Activated CD4-positive, alpha-beta memory T cell treated with anti-CD3 and anti-CD28 coated beads, Interleukin-2, amount 10 ng/mL, durations not matched to agents 7 days and 5 days (primary cell): ENCODE measurements around the gene RNGTT. TPM values are rescaled to one million over a fixed set of nuclear protein-coding genes. Genes with fewer than 3 reads are reported as not detected.

ENCODE experiments used
- CTCF ChIA-PET: fragments of 350-600 bp; sonication (Branson Sonifier 250); formaldehyde crosslinking; loops from one replicate; lab custom pipeline; 2021; ENCODE audit warnings: antibody characterized with exemption, inconsistent platforms; lab: Charles Lee
- POLR2A ChIA-PET: fragments of 350-600 bp; sonication (Branson Sonifier 250); formaldehyde crosslinking; loops from one replicate; lab custom pipeline; 2021; ENCODE audit warnings: antibody characterized with exemption; lab: Charles Lee
- DNase-seq: peaks from one replicate; pipeline ENCODE4 v3.0.0-alpha.2; 2020
- H3K27ac Mint-ChIP-seq: one replicate; pipeline ENCODE4 v1.8.0; 2021; ENCODE audit warnings: mild to moderate bottlenecking, mixed read lengths
- H3K27me3 Mint-ChIP-seq: one replicate; pipeline ENCODE4 v1.8.0; 2021; ENCODE audit warnings: mixed read lengths
- H3K36me3 Mint-ChIP-seq: one replicate; pipeline ENCODE4 v1.8.0; 2021; ENCODE audit warnings: low read depth, mixed read lengths
- H3K4me1 Mint-ChIP-seq: one replicate; pipeline ENCODE4 v1.8.0; 2021; ENCODE audit warnings: mixed read lengths
- H3K4me3 Mint-ChIP-seq: one replicate; pipeline ENCODE4 v1.8.0; 2021; ENCODE audit warnings: mild to moderate bottlenecking, mixed read lengths
- H3K9me3 Mint-ChIP-seq: one replicate; pipeline ENCODE4 v1.8.0; 2021; ENCODE audit warnings: mixed read lengths
- total RNA-seq, 2 experiments: library from RNA; stranded (reverse); gene quantifications; one replicate each; pipeline ENCODE4 v1.2.3, GENCODE V29; 2021

The RNGTT gene
- total RNA-seq, 2 experiments from 2014 or later: 18.6 TPM

DNA sequence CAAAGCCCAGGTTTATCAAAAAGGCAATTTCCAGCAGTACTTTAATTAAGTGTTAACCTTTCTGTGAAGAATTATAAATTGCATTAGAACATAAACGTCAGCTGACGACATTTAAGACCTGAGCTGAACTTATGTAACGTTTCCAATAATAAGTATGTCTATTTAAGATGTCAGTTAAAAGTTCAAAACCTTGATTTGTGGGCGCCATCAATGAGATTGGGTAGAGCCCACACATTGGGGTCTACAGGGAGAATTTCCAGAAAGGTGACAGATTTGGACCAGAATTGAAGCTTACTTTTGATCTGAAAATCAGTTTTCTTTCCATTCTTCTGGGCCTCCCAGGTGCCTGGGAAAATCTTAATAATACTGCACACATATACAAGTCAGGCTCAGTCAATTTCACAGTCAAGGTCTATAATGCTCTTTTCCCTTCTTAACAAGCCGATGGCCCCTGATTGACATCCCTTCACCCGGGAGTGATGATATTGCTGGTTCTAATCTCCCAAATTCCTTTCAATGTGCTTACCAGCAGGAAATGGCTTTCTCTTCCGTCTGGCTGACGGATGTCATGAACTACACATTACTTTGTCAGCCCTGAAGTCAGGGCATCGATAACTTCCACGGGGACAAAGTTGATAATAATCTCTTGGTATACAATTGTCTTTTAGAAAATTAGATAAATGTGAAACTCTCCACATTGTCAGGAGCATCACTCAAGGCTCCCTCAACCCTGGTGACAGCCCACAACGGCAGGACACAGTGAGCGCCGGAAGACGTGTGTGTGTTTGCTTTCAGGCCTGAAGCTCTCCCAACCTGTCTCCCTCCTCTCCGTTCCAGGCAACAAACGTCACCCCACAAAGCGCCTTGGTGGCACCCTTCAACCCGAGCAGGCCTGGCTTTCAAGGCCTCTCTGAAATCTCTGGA lies 400.8 kb downstream of the RNGTT start:
- ChIA-PET POLR2A (no interaction called here), CTCF (no interaction called here)
- no peak for DNase-seq
- no peaks in the 10 kb centered on the region for H3K4me1 Mint-ChIP-seq
- H3K27ac Mint-ChIP-seq: no peak overlapping the region
- no peaks in the 10 kb centered on the region for H3K9me3 Mint-ChIP-seq
- no peak overlapping the region for H3K4me3 Mint-ChIP-seq
- no peaks in the 10 kb centered on the region for H3K36me3 Mint-ChIP-seq
- H3K27me3 Mint-ChIP-seq: no peaks in the 10 kb centered on the region

DNA sequence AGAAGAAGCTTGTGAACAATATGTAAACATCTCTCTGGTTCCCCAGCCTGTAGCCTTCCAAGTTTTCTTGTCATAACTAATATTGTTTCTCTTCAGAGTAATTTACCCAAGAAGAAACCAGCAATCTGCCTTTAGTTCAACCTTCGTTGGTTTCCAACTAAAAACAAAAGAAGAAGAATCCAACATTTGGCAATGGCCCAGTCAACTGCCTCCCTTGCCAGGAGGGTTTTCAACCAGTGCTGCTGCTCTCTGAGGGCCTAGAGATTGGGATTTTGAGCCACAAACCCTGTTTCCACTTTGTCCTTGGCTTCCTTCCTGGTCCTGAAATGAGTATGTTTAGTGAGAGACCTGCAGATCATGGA lies 401.5 kb downstream of the RNGTT start:
- Mint-ChIP-seq H3K4me3 (no peak overlapping the region), H3K4me1 (no peaks in the 10 kb centered on the region)
- POLR2A ChIA-PET: no interaction called here

DNA sequence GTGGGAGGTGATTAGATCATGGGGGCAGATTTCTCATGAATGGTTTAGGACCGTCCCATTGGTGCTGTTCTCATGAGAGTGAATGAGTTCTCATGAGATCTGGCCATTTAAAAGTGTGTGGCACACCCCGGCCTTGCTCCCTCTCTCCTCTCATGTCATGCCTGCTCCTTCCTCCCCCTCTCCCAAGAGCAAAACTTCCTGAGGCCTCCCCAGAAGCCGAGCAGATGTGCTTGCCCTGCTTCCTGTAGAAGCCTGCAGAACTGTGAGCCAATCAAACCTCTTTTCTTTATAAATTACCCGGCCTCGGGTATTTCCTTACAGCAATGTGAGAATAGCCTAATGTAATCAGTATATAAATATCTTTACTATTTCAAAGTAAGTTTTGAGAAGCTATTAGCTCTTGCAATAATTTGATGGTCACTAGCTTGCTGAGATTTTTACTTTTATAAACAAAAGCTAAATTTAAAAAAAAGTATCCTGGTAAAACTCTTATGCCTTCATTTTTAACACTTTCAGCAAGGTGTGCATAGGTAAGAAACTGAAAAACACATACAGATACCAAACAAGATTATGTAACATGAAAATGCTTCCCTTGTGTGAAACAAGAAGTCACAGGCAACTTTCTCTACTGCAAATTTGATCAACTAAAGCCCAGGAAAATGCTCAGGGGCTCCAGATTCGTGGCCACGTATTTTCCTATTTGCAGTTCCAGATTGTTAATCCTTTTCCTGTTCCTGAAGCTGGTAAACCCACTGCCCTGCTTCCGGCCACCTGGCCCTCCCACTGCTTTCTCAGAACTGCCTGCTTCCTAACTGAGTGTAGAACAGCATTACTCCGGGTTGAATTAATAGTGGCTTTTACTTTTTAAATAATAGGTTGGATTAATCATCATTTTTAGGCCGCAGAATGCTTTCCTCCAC lies 402.1 kb downstream of the RNGTT start:
- Mint-ChIP-seq H3K4me3 (no peak overlapping the region), H3K9me3 (no peaks in the 10 kb centered on the region), H3K36me3 (no peaks in the 10 kb centered on the region), H3K27ac (no peak overlapping the region), H3K4me1 (no peaks in the 10 kb centered on the region), H3K27me3 (no peaks in the 10 kb centered on the region)
- CTCF ChIA-PET: no interaction called here
- POLR2A ChIA-PET: no interaction called here
- no peak for DNase-seq

More for the DNA sequence above, 401.5 kb downstream of the RNGTT start:
- CTCF ChIA-PET: no interaction called here
- H3K36me3 Mint-ChIP-seq: no peaks in the 10 kb centered on the region
- H3K27me3 Mint-ChIP-seq: no peaks in the 10 kb centered on the region
- no peak overlapping the region for H3K27ac Mint-ChIP-seq
- no peaks in the 10 kb centered on the region for H3K9me3 Mint-ChIP-seq
- DNase-seq: no peak

Other genes with a start within 250 kb of the RNGTT start
- 100 to 1,000 TPM; 130 to 131 TPM for gene PNRC1, start 117.1 kb upstream of the RNGTT start, total RNA-seq
- not detected for gene SRSF12, start 154.5 kb upstream of the RNGTT start, total RNA-seq
- 1 to 10 TPM; 5.0 to 5.5 TPM for gene PM20D2, start 182.4 kb upstream of the RNGTT start, total RNA-seq